Myocyte (in vitro differentiated cells): ENCODE data around the gene NCMAP. TPM values are rescaled to one million over a fixed set of nuclear protein-coding genes. Genes with fewer than 3 reads are reported as not detected.
"Not testable (repeated sequence)": the region's sequence is repeated elsewhere in the genome, so short reads cannot be mapped to it uniquely, and the experiment has no call there.

Source experiments
- DNase-seq: peaks from one replicate; pipeline ENCODE4 v3.0.0-alpha.2; 2012; ENCODE audit warnings: low read depth
- polyA plus RNA-seq: library from polyadenylated mRNA; unstranded; fragments of >200 nt; gene quantifications from one replicate; pipeline ENCODE4 v1.2.1, GENCODE V29; 2012; ENCODE audit warnings: missing spikeins
- total RNA-seq: library from RNA; depleted of rRNA; stranded (reverse); fragments of >200 nt; gene quantifications from 2 replicates; pipeline ENCODE4 v1.2.3, GENCODE V29; 2014

Gene NCMAP, protein sequence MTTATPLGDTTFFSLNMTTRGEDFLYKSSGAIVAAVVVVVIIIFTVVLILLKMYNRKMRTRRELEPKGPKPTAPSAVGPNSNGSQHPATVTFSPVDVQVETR
- not detected in 2 replicates for total RNA-seq
- not detected for polyA plus RNA-seq

DNA sequence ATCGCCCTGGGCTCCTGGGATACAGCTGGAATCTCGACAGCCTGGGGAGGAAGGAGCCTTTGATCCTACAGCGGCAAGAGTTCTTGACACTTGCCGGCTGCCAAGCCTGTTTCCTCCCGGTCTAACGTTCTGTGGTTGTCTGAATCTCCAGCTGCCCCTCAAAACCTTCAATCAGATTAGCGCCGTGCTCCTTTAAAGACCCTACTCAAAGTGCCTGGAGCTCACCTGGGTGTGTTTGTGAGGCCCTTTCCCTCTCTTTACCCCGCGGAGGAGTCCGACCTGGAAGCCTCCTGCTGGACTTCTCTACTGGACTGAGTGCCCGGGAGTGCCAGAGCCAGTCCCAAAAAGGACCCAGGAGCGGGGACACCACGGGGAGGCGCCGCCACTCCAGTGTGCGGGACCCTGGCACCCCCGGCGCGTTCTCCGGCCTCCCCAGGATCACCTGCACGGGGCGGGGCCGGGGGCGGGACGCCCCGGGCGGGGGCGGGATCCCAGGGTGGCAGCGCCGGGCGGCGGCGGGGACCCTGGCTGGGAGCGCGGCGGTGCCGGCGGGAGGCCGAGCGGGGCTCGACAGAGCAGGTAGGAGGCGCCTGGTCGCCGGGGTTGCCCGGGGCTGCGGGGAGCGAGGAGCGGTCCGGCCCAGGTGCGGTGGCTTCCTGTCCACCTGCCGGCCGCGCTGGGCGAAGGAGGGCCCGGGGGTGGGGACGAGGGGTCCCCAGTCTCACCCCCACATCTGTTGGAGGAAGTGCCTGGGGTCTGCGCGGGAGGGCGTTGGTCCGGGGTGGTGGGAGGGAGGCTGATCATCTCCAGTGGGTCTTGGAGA, at the start of gene NCMAP:
NCMAP (plus strand) TSS at position 497 of the 823 bp plus-strand sequence. CDS start 39,344 bp downstream, outside the sequence.
- DNase-seq = no peak

DNA sequence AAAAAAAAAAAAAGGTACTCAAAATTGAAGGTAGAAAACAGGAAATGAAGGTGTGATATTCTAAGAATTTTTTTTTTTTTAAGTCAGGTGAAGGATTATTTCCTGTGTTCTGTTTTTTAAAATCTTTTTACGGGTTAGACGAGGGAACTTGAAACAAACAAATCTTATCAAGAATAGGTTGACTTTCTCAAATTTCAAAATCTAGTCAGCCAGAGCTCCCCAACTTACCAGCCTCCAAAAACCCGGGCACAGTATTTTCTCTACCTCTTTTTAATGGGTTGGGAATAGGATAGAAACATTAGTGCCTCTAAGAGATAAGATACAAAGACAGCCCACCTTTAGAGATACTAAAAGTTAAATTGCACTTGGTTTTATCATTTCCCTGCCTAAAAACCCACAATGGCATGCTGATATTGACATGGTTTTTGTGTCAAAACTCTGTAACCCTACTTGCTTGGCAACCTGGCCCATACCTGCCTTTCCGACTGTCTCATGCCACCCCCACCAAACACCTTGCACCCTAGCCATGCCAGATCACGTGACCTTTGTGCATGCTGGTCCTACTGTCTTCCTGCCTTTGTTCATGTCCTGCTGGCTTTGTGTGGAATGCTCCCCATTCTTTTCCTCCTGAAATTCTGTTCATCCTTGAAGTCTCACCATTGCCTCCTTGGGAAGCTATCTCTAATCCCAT, 49.1 kb upstream of the NCMAP start:
- no peak for DNase-seq

DNA sequence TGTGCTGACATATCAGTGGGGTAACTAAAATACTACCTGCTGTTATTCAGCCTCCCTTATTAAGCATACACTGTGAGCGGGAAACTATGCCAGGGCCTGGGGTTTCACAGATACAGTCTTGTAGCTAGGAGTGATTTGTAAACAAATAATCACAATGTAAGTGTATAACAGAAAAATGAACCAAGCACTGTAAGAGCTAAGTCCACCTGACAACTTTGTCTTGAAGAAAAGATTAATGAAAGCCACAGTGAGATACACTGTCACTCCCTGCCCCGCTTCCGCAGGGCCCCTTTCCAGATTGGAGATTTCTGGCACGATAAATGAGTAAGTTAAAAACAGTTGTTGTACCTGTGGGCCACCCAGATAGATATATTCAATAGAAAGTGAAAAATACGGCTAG, 48.5 kb upstream of the NCMAP start:
- no peak for DNase-seq

DNA sequence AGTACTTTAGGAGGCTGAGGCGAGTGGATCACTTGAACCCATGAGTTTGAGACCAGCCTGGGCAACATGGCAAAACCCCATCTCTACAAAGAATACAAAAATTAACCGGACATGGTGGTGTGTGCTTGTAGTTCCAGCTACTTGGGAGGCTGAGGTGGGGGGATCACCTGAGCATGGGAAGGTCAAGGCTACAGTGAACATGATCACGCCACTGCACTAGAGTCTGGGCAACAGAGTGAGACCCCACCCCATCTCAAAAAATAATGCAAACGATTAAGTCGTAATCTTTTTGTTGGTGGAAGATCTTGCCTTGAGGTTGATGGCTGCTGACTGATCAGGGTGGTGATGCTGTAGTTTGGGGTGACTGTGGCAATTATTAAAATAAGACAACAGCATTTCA, 47.0 kb upstream of the NCMAP start:
- no peak for DNase-seq

DNA sequence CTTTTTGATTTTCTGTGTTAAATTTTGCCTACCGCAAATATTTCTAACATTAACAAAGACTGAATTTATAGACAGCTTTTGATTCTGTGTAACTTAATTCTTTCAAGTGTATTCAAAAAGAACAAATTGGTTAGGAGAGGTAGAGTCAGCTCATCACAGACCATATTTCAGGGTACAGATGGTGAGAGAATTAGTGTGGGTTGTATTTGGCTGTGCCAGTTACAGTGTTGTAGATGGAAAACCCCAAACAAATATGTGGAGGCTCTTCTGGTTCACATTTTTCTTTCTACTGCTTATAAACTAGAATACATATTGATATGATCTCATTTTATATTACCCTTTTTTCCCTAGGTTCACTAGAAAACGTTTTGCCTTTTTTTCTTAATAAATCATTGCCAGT, 42.2 kb upstream of the NCMAP start:
- no peak for DNase-seq

DNA sequence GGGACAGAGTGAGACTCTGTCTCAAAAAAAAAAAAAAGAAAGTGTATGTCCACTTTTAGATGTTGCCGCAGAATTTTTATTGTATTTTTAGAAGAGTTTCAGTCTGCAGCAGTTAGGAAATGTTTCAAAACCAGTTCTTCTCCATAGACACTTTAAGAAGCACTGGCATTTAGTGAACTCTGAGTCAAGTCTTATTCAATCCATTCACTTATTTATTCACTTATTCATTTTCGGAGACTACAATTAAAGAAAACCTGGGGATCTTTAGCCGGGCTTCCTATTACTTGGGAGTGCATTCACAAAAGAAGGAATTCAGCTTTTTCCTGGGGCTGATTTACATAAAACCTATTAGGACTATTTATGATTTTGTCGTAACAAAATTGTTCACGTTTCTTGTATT, 40.9 kb upstream of the NCMAP start:
- no peak for DNase-seq

DNA sequence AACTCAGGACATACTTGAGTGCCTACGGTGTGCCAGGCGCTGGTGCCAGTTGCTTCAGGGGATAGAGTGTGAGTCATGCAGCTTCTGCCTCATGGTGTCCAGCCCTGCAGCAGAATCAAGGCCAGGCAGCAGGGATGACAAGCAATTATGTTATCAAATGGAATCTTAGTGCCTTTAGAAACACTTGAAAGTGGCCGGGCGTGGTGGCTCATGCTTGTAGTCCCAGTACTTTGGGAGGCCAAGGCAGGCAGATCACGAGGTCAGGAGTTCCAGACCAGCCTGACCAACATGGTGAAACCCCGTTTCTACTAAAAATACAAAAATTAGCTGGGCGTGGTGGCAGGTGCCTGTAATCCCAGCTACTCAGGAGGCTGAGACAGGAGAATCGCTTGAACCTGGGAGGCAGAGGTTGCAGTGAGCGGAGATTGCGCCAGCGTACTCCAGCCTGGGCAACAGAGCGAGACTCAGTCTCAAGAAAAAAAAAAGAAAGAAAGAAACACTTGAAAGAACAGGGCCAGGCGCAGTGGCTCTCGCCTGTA, 40.1 kb upstream of the NCMAP start:
- DNase-seq = peak; percentile 53

DNA sequence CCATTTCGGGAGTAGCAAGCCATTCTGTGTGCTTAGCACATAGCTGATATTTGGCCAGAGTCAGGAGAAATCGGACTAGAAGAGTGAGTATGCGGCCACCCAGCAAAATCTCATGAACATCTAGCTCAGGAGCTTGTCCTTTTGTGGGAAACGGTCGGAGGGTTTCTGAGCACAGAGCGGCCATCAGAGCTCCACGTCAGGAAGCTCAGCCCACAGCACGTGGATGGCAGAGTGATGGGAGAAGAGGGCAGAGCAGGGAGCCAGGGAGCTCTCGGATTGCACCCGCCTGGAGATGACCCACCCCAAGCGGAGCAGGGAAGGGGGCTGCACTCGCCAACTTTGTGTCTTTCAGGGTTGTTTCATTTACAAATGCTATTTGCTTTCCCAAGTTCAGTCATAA, 39.4 kb upstream of the NCMAP start:
- DNase-seq = no peak

DNA sequence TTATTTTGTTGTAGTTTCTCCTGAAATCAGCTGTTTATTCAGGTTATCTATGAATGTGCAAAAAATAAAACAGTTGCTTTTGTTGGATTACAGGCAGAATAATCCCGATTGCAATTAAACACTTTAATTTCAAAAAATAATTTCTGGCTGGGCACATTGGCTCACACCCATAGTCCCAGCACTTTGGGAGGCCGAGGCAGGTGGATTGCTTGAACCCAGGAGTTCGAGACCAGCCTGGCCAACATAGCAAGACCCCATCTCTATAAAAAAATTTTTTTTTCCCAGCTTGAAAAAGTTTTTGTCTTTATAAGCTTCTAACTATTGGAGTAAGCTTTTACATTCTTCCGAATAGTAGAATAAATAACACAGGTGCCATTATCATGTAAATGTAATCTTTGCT, 38.0 kb upstream of the NCMAP start:
- DNase-seq = no peak

DNA sequence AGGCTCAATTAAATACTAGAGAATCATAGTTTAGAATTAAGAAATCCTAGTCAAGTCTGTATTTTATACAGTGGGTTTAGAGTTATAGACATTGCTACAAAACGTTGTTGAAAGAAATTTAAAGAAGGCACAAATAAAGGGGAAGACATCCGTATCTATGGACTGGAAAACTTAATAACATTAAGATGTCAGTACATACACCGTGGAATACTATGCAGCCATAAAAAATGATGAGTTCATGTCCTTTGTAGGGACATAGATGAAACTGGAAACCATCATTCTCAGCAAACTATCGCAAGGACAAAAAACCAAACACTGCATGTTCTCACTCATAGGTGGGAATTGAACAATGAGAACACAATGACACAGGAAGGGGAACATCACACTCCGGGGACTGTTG, 35.6 kb upstream of the NCMAP start:
- not testable (repeated sequence) for DNase-seq

DNA sequence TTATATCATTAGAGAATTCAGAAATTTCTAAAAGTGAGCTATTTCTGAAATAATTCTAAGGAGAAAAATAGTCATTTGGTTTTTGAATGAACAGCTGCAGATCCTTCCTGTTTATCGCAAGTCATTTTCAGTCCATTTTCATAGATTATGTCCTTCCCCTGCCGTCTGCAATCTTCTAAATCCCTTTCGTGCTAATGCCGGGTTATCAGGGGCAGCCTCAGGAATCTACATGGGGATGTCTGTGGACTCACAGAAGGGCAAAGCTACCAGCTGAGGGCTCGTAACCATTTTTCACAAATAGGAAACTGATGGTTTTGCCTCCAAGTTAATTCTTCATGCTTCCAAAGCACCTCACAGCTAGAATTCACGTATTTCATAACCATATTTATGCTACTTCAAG, 30.3 kb upstream of the NCMAP start:
- DNase-seq = no peak

DNA sequence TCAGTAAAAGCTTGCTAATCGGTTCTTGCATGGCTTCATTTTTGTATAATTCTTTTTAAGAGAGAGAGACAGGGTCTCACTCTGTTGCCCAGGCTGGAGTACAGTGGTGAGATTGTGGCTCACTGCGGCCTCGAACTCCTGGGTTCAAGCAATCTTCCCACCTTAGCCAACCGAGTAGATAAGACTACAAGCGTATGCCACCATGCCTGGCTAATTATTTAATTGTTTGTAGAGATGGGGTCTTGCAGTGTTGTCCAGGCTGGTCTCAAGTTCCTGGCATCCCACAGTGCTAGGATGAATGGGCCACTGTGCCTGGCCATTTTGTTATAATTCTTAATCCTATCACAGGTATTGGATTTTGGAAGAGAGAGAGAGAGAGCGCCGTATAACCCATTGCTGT, 29.8 kb upstream of the NCMAP start:
- DNase-seq = no peak

DNA sequence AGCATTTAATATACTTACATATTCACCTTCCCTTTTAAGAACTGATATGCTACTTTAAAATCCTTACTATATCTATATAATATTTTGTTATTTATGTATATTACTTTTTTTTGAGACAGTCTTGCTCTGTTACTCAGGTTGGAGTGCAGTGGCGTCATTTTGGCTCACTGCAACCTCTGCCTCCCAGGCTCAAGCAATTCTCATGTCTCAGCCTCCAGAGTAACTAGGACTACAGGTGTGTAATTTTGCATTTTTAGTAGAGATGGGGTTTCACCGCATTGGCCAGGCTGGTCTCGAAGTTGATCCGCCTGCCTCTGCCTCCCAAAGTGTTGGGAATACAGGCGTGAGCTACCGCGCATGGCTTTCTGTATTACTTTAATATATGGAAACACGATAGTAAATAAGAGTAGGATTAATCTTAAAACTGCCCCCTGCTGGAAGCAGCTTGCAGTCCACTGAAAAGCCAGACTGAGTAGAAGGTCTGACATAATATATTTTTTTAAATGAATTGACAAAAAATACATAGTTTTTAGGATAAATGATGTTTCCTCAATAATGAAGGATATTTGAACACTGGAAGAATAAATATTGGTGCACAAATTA, 28.8 kb upstream of the NCMAP start:
- no peak for DNase-seq

DNA sequence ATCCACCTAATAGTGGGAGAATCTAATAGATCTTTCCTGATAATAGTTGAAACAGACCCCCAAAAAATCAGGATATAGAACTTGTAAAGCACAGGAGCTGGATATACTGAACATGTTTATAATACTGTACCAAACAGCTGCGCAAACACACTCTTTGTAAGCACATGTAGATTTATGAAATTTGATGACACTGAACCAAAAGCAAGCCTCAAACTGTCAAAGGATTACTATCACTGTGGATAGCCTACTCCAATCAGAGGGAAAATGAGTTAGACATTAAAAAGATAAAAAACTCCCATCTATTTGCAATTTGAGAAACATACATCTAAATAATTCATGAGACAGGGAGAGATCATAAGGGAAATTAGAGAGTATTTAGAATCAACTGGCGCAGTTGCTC, 27.1 kb upstream of the NCMAP start:
- DNase-seq = no peak

DNA sequence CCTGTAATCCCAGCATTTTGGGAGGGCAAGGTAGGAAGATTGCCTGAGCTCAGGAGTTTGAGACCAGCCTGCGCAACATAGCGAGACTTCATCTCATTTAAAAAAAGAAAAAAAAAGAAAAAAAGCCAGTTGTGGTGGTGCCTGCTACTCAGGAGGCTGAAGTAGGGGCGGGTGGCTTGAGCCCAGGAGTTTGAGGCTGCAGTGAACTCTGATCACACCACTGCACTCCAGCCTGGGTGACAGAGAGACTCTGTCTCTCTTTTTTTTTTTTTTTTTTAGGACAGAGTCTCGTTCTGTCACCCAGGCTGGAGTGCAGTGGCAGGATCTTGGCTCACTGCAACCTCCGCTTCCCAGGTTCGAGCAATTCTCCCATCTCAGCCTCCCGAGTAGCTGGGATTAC, 26.6 kb upstream of the NCMAP start:
- not testable (repeated sequence) for DNase-seq

DNA sequence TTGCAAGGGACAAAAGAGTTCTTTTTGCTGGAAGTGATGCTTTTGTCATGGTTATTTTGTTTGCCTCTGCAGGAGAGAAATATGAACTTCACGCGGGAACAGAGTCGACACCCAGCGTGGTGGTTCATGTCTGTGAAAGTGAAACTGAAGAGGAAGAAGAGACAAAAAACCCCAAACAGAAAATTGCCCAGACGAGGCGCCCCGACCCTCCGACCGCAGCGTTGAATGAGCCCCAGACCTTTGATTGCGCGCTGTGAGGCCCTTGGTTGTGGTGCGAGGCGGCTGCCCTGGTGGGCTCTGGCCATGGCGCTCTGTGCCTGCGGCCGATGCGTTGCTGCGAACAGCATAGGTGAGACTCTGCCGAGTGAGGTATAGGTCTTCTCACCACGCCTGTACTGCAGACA, 20.9 kb upstream of the NCMAP start:
- no peak for DNase-seq

DNA sequence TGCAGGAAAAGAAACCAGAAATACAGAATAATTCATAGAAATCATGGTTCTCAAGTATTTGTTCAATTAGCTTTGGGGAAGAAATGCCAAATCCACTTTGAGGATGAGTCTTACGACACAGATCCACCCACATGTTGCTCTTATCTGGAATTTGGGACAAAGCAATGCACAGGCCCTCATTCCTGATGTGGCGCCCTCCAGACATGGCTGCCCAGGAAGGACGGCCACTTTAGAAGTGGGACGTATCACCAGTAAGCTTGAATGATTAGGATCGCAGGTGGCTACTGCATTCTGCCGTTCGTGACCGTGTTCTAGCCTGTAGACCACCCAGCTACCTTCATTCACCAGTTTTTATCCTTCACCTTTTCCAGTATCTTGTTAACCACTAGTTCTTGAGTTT, 20.1 kb upstream of the NCMAP start:
- no peak for DNase-seq

DNA sequence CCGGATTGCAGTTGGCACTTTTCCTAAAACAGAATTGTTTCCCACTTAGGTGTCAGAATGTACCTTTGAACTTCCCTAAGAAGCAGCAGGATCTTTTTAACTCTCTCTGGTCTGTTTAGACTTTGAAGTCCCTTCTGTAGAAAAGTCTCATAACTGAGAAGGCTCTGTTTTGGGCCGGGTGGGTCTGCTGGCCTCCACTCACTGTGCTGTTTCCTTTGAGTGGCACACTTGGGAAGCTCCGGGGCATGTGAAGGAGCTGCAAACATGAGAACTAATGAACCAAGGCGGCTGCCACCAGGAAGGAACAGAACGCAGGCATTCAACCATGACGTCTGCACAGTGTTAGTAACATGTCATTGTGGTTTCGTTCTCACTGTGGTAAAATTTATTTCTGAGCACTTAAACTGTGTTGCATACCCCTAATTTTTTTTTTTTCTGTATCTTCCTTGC, 19.5 kb upstream of the NCMAP start:
- no peak for DNase-seq

DNA sequence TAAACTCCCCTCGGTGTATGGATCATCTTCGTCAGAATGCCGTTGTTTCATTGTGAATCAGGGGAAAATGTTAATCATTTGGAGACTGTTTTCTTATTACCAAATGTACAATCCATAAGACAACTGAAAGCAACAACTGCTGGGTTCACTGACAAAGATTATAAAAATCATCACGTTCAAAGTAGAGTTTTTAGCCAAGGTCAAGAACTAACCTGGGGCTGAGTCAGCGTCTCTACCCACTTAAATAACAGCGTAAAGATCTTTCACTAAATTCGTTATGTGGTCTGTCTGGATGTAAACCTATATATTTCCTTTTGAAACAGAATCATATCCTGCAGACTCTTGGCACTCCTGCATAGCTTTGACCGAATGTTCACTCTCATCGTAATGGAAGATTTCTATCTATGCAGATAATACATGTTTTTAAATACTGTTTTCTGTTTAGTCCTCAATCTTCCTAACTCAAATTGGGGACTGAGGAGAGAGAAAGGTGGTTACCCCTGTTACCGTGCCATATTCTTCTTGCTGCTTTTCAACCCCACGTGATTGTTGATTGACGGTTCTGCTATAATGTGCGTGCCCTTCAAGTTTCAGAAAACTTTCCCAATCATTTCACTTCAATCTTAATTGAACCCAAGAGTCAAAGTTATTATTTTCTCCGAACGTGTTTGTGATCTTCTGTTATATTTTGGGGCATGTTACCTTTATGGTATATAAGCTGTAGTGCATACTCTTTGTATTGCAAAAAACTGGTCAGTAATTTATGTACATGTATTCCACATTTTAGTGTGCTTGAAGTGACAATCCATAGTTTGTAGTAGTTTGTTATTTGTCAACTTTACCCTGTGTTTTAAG, 15.6 kb upstream of the NCMAP start:
- DNase-seq = no peak

DNA sequence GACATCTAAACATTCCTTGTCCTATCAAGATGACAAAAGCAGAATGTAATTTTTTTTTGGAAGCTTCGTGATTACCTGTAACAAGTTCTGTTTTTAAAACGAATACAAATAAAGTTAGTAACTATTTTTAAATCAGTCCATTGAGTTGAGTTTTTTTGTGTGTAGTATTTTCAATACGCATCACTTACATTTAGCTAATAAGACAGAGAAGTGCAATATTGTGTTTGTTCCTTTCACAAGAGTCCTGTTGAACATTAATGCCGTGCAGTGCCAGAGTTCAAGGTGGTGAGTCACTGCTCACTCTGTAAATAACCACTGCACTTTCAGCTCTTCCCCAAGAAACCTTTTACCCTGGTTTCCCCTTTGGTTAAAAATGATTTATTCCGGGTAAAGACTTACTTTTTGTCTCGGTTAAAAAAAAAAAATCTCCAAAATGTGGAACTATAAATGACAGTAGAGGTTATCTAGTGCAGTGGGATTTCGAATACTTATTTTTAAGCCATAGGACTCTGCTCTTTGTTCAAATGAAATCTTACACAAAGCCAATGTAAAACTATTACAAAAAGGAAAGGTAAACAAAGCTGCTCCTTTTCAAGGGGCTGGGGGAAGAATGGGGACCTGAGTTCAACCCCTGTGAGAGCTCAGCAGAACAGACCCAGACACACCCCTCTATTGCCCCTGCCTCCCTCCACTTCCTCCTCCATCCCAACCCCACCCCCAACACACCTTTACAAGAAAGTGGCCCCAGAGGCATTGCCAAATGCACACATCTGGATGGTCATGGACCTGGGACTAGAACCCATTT, 14.8 kb upstream of the NCMAP start:
- DNase-seq = peak; percentile 30
